Measurements from ENCODE around the gene TXNL4B. TPM values are rescaled to one million over a fixed set of nuclear protein-coding genes. Genes with fewer than 3 reads are reported as not detected.

TXNL4B gene
- total RNA-seq, result 10 to 100 TPM; 14.5 to 15.2 TPM

DNA sequence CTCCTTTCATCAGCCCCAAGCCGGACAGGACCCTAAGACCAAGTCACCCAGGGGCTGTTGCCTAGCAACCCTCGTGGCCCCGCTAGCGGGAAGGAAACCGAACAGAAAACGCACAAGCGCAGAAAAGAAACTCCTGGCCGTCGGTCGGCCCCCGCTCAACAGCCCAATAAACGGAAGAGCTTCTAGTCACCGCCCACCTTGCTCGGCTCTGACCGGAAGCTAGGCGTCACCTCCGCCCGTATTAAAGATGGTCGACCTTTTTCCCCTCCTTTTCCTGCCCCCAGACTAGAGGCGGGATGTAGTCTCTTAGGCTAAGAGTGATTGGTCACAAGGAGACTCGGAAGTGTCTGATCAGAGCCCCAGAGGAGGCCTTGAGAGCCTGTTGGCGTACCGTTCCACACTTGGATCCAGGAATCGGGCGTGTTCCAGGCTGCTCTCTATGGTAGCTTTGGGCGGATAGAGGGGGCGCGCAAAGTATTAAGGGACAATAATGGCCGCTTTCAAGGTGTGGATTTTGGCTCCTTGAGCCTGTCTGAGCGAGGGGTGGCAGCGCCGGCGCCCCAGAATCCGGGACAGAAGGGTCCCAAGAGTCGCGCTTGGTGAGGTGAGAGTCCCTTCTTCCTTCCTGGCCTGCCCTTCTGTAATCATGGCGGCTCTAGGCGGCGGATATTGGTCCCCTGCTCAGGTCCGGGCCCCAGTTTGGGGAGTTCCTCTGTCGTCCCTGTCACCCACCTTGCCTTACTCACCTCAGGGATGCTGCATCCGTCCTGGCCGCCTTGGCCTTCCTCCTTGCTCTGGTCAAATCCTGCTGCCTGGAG lies at the start of gene TXNL4B, which contains the start of gene DHX38:
Gene TXNL4B (minus strand): TSS at position 173 of the 818 bp plus-strand sequence. CDS start 2,871 bp downstream, outside the sequence.
Gene DHX38 (plus strand): TSS at position 400 of the 818 bp plus-strand sequence. CDS start 2,311 bp downstream, outside the sequence.
- Mint-ChIP-seq H3K27me3 (no peaks in the 10 kb centered on the region), H3K4me3 (peak within 1 kb of the TSS; percentile 98), H3K4me1 (peaks cover 30% of the 10 kb centered on the region), H3K36me3 (peaks cover 18% of the 10 kb centered on the region), H3K9me3 (no peaks in the 10 kb centered on the region), H3K27ac (peak within 1 kb of the TSS; percentile 96)
- DNase-seq (peak; percentile 84), ATAC-seq (ENCODE audit: low read depth) (peak; percentile 97)
- POLR2A ChIA-PET, result interaction anchor here (0.6 to 2.1 kb wide), 7 partner anchors 9 to 693 kb away, joined by 3 to 8 read pairs (median 5); partner anchors contain the start of gene ATXN1L

DNA sequence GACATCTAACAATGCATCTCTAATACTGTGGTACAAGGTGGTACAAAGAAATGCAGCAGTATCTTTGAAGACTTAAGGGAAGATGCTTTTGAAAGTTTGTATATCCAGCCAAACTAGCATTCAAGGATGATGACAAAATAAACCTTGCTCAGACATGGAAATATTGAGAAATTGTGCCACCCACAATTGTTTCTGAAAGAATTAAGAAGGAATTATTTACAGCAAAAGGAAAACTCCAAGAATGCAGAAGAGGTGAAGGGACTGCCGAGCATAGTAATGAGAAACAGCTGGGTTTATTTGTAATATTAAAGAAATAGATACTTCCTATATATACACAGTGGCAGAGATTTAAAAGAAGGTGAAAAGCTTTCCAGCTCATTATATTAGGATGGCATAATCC lies 49.1 kb upstream of the TXNL4B start:
- no peak overlapping the region for H3K4me3 Mint-ChIP-seq
- no peak overlapping the region for H3K27ac Mint-ChIP-seq

DNA sequence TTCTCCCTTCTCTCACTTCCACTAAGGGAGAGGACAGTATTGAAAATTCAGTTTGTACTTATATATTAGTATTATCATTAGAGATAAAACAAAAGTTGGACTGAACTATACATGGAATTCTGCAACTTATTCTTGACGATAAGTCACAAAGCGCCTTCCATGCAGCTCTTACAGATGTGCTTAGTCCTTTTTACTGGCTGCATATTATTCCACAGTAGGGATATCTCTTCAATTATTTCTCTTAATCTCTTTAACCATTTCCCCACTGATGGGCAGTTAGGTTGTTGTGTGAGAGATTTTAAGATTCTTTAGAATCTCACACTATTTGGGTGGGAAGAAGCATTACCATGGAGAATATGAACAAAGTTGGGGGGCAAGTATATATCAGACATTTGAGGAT lies 46.5 kb upstream of the TXNL4B start:
- Mint-ChIP-seq H3K36me3 (no peaks in the 10 kb centered on the region), H3K27ac (no peak overlapping the region), H3K9me3 (no peaks in the 10 kb centered on the region), H3K4me1 (no peaks in the 10 kb centered on the region), H3K27me3 (no peaks in the 10 kb centered on the region), H3K4me3 (no peak overlapping the region)
- POLR2A ChIA-PET, result no interaction called here
- DNase-seq (no peak), ATAC-seq (ENCODE audit: low read depth) (no peak)

More for the DNA sequence above, 49.1 kb upstream of the TXNL4B start:
- ATAC-seq (ENCODE audit: low read depth), result no peak
- Mint-ChIP-seq H3K27me3 (no peaks in the 10 kb centered on the region), H3K36me3 (no peaks in the 10 kb centered on the region), H3K9me3 (no peaks in the 10 kb centered on the region), H3K4me1 (no peaks in the 10 kb centered on the region)
- POLR2A ChIA-PET, result no interaction called here
- no peak for DNase-seq

DNA sequence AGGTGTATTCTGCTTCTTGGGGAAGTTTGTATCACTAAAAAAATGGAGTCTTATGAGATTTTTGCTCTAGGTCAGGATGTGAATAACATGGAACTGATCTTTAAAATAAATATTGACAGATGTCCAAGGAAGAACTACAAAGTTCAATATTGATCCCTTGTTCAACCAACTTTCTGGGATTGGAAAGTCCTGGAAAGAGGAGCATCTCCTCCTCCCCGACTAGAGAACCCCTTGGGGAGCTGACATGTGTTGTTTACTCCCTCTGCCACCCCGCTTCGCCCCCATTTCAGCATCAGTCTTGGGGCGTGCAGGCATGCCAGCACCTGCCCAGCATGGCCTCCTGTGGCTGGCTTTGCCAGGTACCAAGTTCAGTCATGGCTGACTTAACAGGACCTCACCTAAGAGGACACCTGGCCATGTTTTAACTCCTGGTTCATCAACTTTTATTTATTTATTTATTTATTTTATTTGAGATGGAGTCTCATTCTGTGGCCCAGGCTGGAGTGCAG lies 44.7 kb upstream of the TXNL4B start:
- POLR2A ChIA-PET, result no interaction called here
- ATAC-seq (ENCODE audit: low read depth) (no peak), DNase-seq (no peak)
- Mint-ChIP-seq H3K36me3 (no peaks in the 10 kb centered on the region), H3K4me3 (no peak overlapping the region), H3K4me1 (no peaks in the 10 kb centered on the region), H3K27me3 (no peaks in the 10 kb centered on the region), H3K9me3 (no peaks in the 10 kb centered on the region), H3K27ac (no peak overlapping the region)

DNA sequence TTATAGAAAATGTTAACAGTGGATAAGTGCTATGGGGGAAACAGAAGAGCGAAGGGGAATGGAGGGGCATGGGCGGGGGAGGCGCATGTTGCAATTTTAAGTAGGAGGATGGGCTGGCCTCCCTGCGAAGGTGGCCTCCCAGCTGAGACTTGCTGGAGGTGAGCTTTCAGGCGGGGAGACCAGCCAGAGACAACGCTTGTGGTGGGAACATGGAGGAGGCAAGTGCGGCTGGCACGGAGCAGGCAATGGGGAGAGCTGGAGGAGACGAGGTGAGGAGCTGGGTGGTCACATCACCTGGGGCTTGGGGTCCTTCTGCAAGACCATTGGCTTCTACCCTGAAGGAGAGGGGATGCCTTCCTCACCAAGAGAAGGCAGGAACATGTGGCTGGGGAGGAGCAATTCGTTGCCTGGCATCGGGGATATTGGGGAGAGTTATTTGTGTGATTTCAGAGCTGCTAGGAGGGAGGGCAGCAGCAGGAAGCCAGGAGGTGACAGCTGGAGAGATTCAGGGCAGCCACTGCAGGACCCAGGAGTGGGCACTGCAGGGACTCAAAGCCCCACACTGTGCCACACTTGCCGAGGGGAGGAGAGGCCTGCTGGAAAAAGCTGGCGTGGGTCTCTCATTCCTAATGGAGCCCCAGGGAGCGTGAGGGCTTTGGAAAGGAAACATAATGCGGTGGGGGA lies 44.1 kb upstream of the TXNL4B start:
- Mint-ChIP-seq H3K4me1 (no peaks in the 10 kb centered on the region), H3K4me3 (no peak overlapping the region), H3K9me3 (no peaks in the 10 kb centered on the region), H3K36me3 (no peaks in the 10 kb centered on the region), H3K27ac (no peak overlapping the region), H3K27me3 (no peaks in the 10 kb centered on the region)
- ATAC-seq (ENCODE audit: low read depth), result no peak
- no peak for DNase-seq
- POLR2A ChIA-PET, result no interaction called here

DNA sequence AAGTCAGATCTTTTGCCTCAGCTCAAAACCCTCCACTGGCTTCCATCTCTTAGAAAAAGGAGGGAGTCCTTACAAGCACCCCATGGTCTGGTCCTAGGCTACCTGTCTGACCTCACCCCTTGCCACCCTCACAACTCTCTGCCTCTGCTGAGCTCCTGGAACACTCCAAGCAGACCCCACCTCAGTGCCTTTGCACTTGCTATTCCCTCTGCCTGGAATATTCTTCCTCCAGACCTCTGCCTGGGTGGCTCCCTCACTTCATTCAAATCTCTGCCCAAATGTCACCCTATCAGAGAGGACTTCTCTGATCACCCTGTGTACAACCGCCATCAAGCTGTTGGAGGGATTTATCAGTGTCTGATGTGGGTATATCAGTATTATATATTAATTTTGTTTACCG lies 41.1 kb upstream of the TXNL4B start:
- Mint-ChIP-seq H3K27ac (no peak overlapping the region), H3K4me1 (no peaks in the 10 kb centered on the region), H3K4me3 (no peak overlapping the region), H3K9me3 (no peaks in the 10 kb centered on the region), H3K27me3 (no peaks in the 10 kb centered on the region), H3K36me3 (no peaks in the 10 kb centered on the region)
- POLR2A ChIA-PET, result no interaction called here
- DNase-seq (no peak), ATAC-seq (ENCODE audit: low read depth) (no peak)

DNA sequence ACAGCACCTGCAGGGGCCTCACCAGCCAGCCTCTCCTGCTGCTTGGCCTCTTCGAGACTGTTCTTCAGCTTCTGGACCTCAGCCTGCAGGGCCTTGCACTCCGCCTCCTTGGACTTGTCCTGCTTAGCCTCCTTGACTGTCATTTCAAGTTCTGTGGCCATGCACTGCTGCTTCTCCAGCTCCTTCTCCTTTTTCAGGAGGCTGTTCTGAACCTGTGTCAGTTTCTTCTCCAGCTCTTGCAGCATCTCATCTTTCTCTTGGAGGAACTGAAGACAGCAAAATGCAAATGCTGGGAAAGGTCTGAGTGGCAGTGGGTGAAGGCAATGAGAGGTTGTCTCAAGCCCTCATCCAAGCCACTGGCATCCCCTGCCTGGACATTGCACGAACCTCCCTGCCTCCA lies 39.3 kb upstream of the TXNL4B start:
- Mint-ChIP-seq H3K9me3 (no peaks in the 10 kb centered on the region), H3K4me3 (no peak overlapping the region), H3K4me1 (no peaks in the 10 kb centered on the region), H3K27ac (no peak overlapping the region), H3K36me3 (no peaks in the 10 kb centered on the region), H3K27me3 (no peaks in the 10 kb centered on the region)
- POLR2A ChIA-PET, result no interaction called here
- DNase-seq, result no peak
- no peak for ATAC-seq (ENCODE audit: low read depth)

DNA sequence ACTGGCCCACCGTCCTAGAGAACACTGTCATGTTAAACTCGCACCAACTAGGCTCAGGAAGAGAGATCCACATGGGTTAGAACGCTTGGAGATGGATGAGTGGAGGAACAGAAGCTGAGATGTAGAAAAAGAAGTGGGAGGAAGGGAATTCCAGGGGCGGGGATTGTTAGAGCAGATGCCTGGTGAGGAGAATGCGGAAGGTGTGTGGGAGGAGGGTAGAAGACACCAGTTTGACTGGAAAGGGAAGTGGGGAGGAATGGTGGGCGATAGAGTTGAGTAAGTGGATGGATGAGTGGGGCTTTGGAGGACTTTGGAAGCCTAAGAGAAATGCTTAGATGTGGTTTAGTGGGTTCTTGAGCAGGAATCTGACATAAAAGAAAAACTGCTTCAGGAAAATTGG lies 37.6 kb upstream of the TXNL4B start:
- no peaks in the 10 kb centered on the region for H3K36me3 Mint-ChIP-seq
- H3K4me3 Mint-ChIP-seq, result no peak overlapping the region
- H3K27ac Mint-ChIP-seq, result no peak overlapping the region
- H3K9me3 Mint-ChIP-seq, result no peaks in the 10 kb centered on the region
- no peak for DNase-seq
- ATAC-seq (ENCODE audit: low read depth), result no peak
- H3K27me3 Mint-ChIP-seq, result no peaks in the 10 kb centered on the region
- no peaks in the 10 kb centered on the region for H3K4me1 Mint-ChIP-seq
- POLR2A ChIA-PET, result no interaction called here

DNA sequence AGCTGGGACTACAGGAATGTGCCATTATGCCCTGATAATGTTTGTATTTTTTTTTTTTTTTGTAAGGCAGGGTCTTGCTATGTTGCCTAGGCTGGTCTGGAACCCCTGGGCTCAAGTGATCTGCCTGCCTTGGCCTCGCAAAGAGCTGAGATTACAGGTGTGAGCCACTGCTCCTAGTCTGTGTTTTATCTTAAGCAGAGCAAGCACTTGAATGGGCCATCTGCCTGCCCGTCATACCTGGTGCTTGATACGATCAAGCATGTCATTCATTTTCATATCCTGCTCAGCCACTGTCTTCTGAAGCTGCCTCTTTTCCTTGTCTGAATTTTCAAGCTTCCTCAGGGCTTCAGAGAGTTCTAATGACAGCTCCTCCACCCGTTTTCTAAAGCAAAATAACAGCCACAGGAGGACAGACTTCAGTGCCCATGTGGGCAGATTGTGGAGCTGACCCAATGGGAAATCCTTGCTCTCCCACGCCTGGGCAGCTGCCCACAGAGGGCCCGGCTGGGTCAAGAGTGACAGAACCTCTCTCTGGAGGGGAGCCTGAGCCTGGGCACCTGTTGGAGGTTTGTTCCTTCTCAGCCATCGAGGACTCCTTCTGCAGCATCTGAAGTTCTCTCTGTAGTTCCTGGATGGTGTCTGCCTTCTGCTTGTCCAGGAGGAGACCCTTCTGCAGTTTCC lies 36.7 kb upstream of the TXNL4B start:
- Mint-ChIP-seq H3K9me3 (no peaks in the 10 kb centered on the region), H3K4me1 (no peaks in the 10 kb centered on the region), H3K36me3 (no peaks in the 10 kb centered on the region), H3K27me3 (no peaks in the 10 kb centered on the region), H3K27ac (no peak overlapping the region), H3K4me3 (no peak overlapping the region)
- DNase-seq, result no peak
- POLR2A ChIA-PET, result no interaction called here
- ATAC-seq (ENCODE audit: low read depth), result no peak

DNA sequence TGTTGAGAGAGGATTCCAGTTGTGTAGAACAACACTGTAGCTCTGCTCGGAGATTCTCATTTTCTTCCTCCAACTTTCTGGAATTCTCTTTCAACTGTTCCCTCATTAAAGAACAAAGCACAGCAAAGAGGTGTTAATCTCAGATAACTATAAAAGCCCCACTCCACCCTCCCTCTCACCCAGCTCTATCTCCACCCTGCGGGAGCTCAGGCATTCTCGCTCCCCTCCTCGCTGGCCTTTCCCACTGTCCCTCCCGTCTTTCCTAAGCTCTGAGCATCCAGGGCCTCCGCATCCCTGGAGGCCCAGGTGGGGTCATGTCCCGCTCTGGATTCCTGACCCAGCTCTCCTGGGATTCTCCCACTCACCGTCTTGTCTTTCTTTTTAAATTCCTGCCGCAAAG lies 35.3 kb upstream of the TXNL4B start:
- Mint-ChIP-seq H3K4me1 (peaks cover 3% of the 10 kb centered on the region), H3K36me3 (no peaks in the 10 kb centered on the region), H3K4me3 (no peak overlapping the region), H3K9me3 (no peaks in the 10 kb centered on the region), H3K27me3 (no peaks in the 10 kb centered on the region), H3K27ac (no peak overlapping the region)
- no peak for ATAC-seq (ENCODE audit: low read depth)
- POLR2A ChIA-PET, result no interaction called here
- no peak for DNase-seq

DNA sequence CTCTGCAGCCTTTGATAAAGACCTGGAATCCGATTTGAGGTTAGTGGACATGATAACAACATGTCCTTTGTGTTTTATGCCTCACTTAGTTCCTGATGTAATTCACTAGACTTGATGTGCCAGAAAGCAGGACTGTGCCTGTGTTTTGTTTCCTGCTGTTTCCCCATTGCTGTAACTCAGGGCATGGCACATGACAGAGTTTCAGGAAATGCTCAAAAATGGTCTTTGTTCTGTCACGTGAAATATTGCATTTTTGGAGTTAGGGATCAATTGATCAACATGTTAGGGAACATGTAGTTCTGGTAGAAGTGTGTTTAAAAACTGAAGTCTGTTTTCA lies 33.0 kb upstream of the TXNL4B start:
- ATAC-seq (ENCODE audit: low read depth), result no peak
- Mint-ChIP-seq H3K27ac (no peak overlapping the region), H3K9me3 (no peaks in the 10 kb centered on the region), H3K4me1 (peaks cover 3% of the 10 kb centered on the region), H3K4me3 (no peak overlapping the region), H3K27me3 (no peaks in the 10 kb centered on the region), H3K36me3 (no peaks in the 10 kb centered on the region)
- no peak for DNase-seq
- POLR2A ChIA-PET, result no interaction called here

DNA sequence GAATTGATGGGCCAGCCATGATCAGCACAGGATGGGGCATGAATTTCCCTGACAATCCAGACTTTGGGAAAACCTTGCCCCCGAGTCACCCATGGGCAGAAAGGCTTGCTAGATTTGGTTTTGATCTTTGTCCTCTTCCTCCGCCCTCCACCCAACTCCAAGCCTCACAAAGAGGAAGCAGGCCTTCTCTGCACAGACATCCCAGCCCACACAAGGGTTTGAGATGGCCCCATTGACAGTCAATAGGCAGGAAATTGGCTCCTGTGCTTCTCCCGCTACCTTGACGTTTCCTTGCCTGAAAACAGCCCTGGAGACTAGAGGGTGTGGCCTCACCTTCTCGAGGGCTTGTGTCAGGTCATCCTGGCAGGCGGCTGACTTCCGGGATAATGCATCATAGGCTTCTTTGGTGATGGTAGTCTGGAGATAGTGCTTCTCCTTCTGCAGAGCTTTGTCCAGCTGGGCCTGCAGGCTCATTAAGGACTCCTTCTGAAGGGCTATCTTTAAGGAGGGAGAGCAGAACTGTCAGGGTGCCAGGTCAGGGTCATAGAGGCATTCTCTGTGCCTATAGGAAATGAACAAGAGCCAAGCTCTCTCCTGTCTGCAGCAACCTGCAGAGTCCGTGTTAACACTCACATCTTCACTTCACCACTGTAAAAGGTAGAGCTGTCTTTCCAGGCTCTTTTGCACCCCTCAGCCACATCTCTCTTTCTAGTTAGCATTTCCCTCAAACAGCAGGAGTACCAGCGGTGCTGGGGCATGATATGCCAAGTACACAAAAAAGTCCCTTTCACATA lies 32.4 kb upstream of the TXNL4B start:
- DNase-seq, result no peak
- H3K4me1 Mint-ChIP-seq, result peaks cover 4% of the 10 kb centered on the region
- POLR2A ChIA-PET, result no interaction called here
- no peak overlapping the region for H3K27ac Mint-ChIP-seq
- no peak for ATAC-seq (ENCODE audit: low read depth)
- H3K27me3 Mint-ChIP-seq, result no peaks in the 10 kb centered on the region
- H3K9me3 Mint-ChIP-seq, result no peaks in the 10 kb centered on the region
- no peak overlapping the region for H3K4me3 Mint-ChIP-seq
- no peaks in the 10 kb centered on the region for H3K36me3 Mint-ChIP-seq
